NT2/D1 (cell line): Measurements from ENCODE around the gene TMEM40.

Experiments used
- SUZ12 ChIP-seq: IDR thresholded peaks from 2 replicates; pipeline ENCODE4 v1.6.1; 2011; ENCODE audit not compliant: insufficient read length, insufficient read depth; ENCODE audit errors: extremely low read depth
- YY1 ChIP-seq: IDR thresholded peaks from 2 replicates; pipeline ENCODE4 v1.6.1; 2011; ENCODE audit not compliant: insufficient read length, insufficient read depth

GRCh38 chr3:12702501-12702900 lies 56.6 kb downstream of the TMEM40 start:
- TF ChIP-seq SUZ12, result no peak
- no peak for TF ChIP-seq YY1
